ENCODE data around the gene MORN2.
"Not testable (repeated sequence)": the region's sequence is repeated elsewhere in the genome, so short reads cannot be mapped to it uniquely, and the experiment has no call there.

MORN2 gene

DNA sequence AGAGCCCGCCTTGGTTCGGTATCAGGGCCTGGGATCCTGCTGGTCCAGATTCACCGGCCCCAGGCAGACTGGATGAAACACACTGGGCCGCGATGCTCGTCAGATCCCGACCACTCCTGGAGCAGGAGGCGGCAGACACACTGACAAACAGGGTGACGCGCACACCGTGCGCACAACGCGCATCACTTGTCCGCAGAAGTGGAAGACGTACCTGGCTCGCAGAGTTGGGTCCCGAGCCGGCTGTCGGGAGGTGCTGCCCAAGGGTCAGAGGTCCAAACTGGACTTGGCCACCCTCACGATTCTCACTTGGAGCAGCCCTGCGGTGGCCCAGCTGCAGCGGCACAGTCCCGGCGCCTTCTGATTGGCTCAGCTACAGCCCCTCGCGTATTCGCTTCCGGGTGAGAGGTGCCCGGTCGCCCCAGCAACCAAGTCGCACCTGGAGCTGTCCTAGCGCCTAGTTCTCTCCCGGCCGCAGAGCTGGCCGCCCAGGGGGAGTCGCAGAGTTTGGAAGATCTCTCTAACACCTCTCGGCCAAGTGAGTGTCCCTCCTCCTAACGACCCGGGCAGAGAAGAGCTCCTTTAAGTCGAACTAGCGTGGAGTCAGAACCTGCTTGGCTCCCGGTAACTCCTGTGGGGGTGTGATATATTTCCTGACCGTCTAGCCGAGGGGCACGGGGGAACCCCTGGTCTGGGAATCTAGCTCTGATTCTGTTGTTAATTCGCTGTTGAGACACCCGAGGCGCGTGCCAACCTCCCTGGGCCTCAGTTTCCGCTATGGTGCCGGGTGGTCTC is at the start of gene MORN2, which contains the start of gene DHX57:
MORN2 (plus strand) TSS at position 401 of the 792 bp plus-strand sequence.
DHX57 (minus strand) TSS at position 359 of the 792 bp plus-strand sequence. CDS start 7,529 bp downstream, outside the sequence.
- DNase-seq (ENCODE audit: low read depth in 2 of 2), result peak; percentile 65 to 69

DNA sequence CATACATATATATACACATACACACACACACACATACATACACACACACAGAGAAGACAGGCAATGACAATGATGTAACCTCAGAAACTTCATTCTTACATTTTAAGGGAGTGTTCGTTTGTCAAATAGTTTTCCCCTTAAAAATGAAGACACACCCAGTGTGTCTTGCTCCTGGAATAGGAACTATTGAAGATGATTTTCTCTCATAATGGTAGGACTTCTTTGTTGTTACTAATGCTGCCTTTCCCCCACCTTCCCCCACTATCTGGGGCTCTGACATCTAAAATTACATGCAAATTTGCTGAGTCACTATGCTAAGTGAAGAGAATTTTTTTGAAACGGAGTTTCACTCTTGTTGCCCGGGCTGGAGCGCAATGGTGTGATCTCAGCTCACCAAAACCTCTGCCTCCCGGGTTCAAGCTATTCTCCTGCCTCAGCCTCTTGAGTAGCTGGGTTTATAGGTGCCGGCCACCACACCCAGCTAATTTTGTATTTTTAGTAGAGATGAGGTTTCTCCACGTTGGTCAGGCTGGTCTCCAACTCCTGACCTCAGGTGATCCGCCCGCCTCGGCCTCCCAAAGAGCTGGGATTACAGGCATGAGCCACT is 48.1 kb upstream of the MORN2 start:
- not testable (repeated sequence) for DNase-seq (ENCODE audit: low read depth in 2 of 2)

DNA sequence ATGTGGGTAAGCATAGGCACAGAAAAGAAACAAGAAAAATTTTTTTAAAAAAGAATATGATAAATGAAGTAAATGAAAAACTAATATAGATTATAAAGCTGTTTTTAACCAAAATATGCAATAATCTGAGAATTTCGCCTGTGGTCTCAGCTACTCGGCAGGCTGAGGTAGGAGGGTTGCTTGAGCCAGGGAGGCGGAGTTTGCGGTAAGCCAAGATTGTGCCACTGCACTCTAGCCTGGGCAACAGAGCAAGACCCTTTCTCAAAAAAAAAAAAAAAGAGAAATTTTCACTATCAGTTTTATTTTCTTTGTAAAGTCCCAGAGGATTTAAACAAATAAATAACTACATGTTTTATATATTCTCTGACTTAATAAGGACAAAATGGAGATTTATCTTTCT is 47.3 kb upstream of the MORN2 start:
- DNase-seq (ENCODE audit: low read depth in 2 of 2), result no peak

DNA sequence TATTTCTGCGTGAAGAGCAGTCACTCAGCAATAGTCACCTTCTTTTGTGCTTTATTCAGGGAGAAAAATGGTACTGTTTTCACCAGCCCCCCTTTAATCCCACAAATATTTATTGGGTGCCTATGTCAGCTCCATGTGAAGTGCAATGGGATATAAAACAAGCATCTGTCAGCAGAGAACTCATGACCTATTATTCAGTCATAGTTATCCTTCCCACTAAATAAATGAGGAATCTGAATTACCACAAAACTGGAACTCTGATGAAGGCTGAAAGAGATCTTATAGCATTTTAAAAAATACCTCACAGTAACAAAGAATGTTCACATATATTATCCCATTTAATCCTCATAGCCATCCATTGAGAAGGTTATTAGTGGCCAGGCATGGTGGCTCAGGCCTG is 45.8 kb upstream of the MORN2 start:
- no peak for DNase-seq (ENCODE audit: low read depth in 2 of 2)

DNA sequence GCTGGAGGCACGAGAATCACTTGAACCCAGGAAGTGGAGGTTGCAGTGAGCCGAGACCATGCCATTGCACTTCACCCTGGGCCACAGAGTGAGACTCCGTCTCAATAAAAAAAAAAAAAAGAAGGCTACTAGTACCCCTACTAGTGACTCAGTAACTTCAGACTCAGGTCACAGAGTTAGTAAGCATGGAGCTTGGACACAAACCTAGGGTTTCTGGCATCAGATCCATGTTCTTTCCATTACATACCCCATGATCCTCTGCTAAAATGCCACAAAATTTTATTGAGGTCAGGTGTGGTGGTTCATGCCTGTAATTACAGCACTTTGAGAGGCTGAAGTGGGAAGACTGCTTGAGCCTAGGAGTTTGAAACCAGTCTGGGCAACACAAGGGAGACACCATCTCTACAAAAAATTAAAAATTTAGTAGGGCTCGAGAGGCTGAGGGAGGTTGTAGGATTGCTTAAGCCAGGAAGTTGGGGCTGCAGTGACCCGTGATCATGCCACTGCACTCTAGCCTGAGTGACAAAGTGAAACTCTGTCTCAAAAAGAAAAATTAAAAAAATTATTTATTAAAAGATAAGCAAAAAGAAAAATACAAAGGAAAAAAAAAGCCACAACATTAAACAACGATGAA is 45.1 kb upstream of the MORN2 start:
- DNase-seq (ENCODE audit: low read depth in 2 of 2), result no peak

DNA sequence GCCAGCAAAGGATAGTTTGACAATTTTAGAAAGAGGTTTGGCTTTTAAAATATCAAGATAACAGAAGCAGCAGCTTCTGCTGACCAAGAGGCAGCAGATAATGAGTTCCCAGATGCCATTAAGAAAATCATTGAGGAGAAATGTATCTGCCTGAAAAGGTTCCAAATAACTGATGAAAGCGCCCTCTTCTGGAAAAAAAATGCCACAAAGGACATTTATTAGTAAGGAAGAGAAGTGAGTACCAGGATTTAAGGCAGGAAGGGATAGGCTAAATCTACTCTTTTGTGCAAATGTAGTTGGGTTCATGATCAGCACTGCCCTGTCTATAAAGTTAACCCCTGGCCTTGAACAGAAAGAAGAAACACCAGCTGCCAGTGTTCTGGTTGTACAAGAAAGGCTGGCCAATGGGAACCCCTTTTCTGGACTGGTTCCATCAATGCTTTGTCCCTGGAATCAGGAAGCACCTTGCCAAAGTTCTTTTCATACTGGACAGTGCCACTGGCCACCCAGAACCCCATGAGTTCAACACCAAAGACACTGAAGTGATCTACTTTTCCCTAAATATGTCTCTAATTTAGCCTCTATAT is 40.7 kb upstream of the MORN2 start:
- DNase-seq (ENCODE audit: low read depth in 2 of 2), result no peak

DNA sequence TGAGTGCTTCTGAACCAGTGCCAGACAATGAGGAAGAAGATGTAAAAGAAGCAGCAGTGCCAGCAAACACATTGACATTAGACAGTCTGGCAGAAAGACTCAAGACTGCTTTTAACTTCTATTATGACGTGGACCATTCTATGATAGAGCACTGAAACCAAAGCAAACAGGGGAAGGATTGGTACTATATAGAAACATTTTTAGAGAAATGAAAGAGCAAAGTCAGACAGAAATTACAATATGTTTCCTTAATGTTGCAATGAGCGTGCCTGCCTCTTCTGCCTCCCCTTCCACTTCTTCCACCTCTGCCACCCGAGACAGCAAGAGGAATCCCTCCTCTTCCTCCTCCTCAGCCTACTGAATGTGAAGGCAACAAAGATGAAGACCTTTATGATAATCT is 39.8 kb upstream of the MORN2 start:
- DNase-seq (ENCODE audit: low read depth in 2 of 2), result no peak

DNA sequence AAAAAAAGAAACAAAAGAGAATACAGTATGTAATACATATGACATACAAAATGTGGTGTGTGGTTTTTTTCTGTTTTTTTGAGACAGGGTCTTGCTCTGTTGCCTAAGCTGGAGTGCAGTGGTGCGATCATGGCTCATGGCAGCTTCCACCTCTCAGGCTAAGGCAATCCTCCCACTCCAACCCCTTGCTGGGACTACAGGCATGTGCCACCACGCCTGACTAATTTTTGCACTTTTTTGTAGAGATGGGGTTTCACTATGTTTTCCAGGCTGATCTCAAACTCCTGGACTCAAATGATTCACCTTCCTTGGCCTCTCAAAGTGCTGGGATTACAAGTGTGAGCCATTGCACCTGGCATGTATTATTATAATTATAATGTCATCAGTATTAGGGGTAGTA is 39.0 kb upstream of the MORN2 start:
- DNase-seq (ENCODE audit: low read depth in 2 of 2), result no peak

DNA sequence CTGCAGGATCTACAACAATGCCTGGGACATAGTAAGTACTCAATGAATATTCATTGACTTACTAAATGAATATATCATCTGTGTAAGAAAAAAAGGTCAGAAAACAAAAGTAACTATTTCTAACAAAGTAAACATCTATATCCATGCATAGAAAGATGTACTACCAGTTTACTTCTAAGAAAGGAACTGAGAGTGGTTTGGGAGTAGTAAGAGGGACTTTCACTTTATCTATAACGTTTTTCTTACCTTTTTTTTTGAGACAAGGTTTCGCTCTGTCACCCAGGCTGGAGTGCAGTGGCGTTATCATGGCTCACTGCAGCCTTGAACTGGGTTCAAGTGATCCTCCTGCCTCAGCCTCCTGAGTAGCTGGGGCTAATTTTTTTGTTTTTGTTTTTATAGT is 25.7 kb upstream of the MORN2 start:
- DNase-seq (ENCODE audit: low read depth in 2 of 2), result no peak

DNA sequence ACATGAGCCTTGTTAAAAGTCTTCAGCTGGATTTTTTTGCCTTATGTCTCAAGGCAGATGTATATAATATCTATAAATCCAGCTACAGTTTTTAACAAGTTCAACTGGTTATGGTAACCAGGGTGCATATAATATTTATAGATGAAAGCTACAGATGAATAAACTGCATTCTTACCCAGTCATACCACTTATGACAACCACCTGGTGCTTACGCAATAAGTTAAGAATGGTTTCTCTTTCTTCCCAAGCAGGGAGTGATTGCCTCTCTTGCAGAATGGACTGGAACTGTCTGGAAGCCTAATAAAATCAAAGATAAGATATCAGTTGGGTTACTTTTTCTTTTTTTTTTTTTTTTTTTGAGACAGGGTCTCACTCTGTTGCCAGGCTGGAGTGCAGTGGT is 19.6 kb upstream of the MORN2 start:
- DNase-seq (ENCODE audit: low read depth in 2 of 2), result no peak

DNA sequence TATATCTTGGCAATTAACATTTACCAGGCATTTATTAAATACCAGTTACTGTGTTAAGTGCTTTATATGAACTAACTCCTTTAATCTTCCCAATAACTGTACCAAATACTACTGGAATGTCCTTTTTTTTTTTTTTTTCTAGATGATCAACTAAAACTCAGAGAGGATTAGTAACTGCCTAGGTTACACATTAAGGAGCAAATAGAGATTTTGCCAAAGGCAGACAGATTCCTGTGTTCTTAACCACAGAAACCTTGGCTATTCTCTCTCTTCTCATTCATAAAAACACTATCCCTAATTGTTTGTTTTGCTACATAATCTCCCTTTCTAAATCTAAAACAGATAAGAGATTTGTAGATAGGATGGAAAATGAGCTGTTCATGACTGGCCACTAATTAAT is 13.3 kb upstream of the MORN2 start:
- no peak for DNase-seq (ENCODE audit: low read depth in 2 of 2)

DNA sequence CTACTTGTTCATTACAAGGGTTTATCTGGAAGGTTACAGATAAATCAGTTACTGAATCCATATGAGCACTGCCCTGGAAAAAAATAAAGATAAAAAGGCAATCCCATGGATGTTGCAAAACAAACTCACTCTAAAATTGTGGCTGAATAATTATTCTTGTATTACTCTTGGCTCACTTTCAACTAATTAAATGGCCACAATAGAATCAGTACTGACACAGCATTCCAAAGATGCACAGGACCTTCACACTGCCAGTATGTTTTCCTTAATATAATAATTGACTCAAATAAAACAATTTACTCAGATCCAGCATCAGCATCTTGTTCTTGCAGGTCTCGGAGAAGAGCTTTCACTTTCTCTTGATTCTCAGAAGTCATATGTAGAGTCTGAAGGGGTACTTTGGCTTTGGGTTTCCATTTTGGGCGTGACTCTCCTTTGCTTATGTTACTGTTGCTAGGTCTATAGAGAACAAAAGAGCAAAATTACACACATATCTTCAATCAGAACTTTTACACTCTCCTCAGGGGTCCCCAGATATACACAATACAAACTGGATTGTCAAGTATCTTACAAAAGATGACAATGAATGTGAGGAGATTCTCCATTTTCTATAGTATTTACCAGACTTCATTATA is 12.6 kb upstream of the MORN2 start:
- DNase-seq (ENCODE audit: low read depth in 2 of 2), result no peak

DNA sequence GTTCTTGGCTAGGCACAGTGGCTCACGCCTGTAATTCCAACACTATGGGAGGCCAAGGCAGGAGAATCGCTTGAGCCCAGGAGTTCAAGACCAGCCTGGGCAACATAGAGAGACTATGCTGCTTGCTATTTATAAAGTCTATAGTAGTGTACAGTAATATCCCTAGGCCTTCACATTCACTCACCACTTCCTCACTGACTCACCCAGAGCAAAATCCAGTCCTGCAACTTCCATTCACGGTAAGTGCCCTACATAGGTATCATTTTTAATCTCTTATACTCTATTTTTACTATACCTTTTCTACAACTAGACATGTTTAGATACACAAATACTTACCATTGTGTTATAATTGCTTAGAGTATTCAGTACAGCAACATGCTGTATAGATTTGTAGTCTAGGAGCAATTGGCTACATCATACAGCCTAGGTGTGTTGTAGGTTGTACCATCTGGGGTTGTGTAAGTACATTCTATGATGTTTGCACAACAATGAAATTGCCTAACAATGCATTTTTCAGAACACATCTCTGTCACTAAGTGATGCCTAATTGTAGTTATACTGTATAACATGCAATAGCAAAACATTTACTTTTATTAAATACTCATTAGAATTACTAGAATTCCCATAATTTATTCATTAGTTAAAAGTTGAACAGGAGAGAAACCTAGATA is 8.9 kb upstream of the MORN2 start:
- no peak for DNase-seq (ENCODE audit: low read depth in 2 of 2)

DNA sequence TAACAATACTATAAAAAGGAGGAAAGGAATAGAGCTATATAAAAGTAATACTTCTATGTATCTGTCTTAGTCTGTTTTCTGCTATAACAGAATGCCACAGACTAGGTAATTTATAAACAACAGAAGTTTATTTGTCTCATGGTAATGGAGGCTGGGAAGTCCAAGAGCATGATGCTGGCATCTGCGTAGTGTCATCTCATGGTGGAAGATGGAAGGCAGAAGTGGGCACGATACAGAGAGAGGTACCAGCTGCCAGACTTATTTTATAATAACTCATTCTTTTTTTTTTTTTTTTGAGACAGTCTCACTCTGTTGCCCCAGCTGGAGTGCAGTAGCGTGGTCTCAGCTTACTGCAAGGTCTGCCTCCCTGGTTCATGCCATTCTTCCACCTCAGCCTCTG is 4.3 kb upstream of the MORN2 start:
- DNase-seq (ENCODE audit: low read depth in 2 of 2), result no peak

DNA sequence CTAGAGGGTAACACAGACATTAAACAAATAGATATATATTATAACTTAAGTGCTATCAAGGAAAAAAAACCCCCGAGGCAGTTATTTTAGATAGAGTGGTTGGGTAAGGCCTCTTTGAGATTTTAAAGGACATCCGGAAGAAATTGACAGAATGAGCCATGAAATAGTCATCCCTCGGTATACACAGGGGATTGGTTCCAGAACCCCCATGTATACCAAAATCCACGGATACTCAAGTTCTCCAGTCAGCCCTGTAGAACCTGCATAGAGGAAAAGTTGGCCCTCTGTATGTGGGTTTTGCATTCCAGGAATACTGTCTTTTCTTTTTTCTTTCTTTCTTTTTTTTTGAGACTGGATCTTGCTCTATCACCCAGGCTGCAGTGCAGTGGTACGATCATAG is 2.0 kb upstream of the MORN2 start:
- no peak for DNase-seq (ENCODE audit: low read depth in 2 of 2)

DNA sequence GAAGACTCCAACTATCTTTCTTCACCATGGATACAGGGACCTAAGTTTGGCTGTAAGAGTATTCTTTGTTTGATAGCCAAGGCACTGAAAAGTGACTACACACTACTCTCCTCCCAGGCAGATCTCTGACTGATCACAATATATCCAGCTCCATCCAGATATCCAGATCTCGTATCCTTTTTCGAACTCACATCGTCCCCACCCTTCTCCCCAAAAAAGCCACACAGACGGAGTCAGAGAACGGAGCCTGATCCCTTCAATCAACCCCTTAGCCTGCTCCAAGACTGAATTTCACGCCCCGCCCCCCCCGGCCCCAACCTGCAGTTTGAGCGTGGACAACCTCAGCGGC is 575 bp upstream of the MORN2 start:
- no peak for DNase-seq (ENCODE audit: low read depth in 2 of 2)

DNA sequence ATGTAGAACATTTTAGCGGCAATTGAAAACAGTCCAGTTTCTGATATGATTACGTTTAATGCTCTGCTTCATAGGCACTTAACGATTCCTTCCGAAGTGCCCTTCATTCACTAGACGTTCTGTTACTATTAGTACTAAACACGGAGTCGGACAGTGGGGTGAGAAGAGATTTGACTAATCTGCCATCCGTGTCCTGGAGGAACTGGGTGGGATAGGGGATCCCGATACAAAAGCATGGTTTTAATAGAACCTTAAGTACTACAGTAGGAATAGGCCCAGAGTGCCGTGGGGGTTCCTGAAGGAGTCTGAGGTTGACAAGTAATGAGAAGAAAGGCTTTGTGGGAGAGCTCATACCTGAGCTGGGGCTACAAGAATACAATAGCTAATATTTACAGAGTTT is 631 bp downstream of the MORN2 start:
- no peak for DNase-seq (ENCODE audit: low read depth in 2 of 2)

DNA sequence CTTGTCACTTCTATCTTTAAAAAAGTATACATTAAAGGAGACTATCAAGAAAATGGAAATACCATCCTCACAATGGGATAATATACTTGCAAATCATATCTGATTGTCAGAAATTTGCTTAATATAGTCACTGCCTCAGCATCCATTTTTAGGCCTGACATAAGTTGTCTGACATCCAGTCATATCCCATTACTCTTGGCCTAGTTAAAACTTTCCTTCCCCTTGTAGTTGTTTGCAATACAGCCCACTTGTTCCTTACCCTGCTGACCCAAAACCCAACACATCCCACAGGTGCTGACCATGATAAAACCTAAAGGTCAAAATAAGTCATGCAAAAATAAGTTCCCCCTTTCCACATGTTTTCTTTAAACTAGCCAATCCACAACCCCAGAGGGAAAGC is 10.3 kb downstream of the MORN2 start:
- DNase-seq (ENCODE audit: low read depth in 2 of 2), result no peak

DNA sequence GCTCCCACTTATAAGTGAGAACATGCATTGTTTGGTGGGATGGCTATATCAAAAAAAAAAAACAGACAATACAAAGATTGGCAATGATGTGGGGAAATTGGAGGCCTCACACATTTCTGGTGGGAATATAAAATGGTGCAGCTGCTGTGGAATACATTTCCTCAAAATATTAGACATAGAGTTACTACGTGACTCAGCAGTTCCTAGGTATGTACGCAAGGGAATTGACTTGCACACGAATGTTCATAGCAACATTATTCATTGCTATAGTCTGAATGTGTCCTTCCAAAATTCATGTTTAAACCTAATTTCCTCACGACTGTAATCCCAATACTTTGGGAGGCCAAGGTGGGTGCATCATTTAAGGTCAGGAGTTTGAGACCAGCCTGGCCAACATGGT is 11.6 kb downstream of the MORN2 start:
- DNase-seq (ENCODE audit: low read depth in 2 of 2), result no peak

DNA sequence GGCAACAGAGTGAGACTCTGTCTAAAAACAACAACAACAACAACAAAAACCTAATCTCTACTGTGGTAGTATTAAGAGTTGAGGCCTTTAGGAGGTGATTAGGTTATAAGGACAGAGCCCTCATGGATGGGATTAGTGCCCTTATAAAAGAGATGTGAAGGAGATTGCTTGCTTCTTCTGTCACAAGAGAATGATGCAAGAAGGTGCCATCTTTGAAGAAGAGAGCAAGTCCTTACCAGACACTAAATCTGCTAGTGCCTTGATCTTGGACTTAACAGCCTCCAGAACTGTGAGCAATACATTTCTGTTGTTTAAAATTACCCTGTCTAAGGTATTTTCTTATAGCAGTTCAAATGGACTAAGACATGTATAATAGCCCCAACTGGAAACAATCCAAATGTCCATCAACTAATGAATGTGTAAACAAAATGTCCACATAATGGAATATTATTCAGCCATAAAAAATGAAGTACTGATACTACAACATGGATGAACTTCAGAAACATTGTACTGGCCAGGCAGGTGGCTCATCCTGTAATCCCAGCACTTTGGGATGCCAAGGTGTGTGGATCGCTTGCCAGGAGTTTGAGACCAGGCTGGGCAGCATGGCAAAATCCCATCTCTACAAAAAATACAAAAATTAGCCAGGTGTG is 12.3 kb downstream of the MORN2 start:
- no peak for DNase-seq (ENCODE audit: low read depth in 2 of 2)

DNA sequence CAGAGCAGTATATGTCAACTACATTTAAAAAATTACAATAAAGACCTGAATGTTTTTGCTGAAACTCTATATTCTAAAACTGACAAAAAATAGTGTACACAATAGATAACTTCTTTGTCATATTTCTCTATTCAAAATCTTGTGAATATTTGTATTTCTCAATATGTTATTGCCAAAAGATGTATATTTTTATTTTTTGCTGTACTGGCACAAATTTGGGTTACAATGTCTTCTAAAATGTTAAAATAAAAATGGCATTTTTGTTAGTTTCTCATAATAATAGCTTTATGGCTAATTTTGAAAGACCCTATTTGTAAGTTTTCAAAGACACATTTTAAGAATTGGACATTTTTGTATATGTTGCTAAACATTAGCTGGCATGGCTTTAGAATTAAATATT is 13.3 kb downstream of the MORN2 start:
- no peak for DNase-seq (ENCODE audit: low read depth in 2 of 2)
